Endometrial microvascular endothelial cells (primary cell): Measurements from ENCODE around the gene XRCC2. TPM values are rescaled to one million over a fixed set of nuclear protein-coding genes. Genes with fewer than 3 reads are reported as not detected.
"Not testable (repeated sequence)": the region's sequence is repeated elsewhere in the genome, so short reads cannot be mapped to it uniquely, and the experiment has no call there.

Experiments used
- in situ Hi-C: cut with HindIII; loops from 2 replicates; pipeline ENCODE4 v1.10.0; 2017; ENCODE audit warnings: low sequenced_read_pairs, low pct_unique_long_range_greater_than_20kb; ENCODE audit errors: inconsistent ontology term
- total RNA-seq: library from RNA; depleted of rRNA; stranded (reverse); fragments of >200 nt; gene quantifications from one replicate; pipeline ENCODE4 v1.2.3, GENCODE V29; 2015; ENCODE audit errors: inconsistent ontology term

The XRCC2 gene
- 5.7 TPM for total RNA-seq

GRCh38 chr7:152675759-152676636 lies at the start of gene XRCC2:
Gene XRCC2 (minus strand): TSS chr7:152676141. CDS start chr7:152676079, 62 bp downstream.
- in situ Hi-C loops: no loop called here

- in situ Hi-C loops: no loop called here
These were observed 47.4 kb upstream of the XRCC2 start for GRCh38 chr7:152723364-152723763.

- in situ Hi-C loops: not testable (repeated sequence)
These were observed 36.6 kb upstream of the XRCC2 start for GRCh38 chr7:152712412-152713042.

GRCh38 chr7:152711444-152711944 lies 35.6 kb upstream of the XRCC2 start:
- in situ Hi-C loops: no loop called here

- in situ Hi-C loops: no loop called here
These were observed 34.2 kb upstream of the XRCC2 start for GRCh38 chr7:152710153-152710442.

GRCh38 chr7:152709287-152710152 lies 33.6 kb upstream of the XRCC2 start:
- in situ Hi-C loops: no loop called here

- in situ Hi-C loops: no loop called here
These were observed 28.9 kb upstream of the XRCC2 start for GRCh38 chr7:152704796-152705384.

- in situ Hi-C loops: no loop called here
These were observed 23.1 kb upstream of the XRCC2 start for GRCh38 chr7:152699079-152699478.

- in situ Hi-C loops: not testable (repeated sequence)
These were observed 21.5 kb upstream of the XRCC2 start for GRCh38 chr7:152697268-152697974.

GRCh38 chr7:152692196-152692595 lies 16.3 kb upstream of the XRCC2 start:
- in situ Hi-C loops: not testable (repeated sequence)

GRCh38 chr7:152683297-152683696 lies 7.4 kb upstream of the XRCC2 start:
- in situ Hi-C loops: no loop called here

GRCh38 chr7:152677808-152678670 lies 2.1 kb upstream of the XRCC2 start:
- in situ Hi-C loops: no loop called here

GRCh38 chr7:152674860-152675758 lies 832 bp downstream of the XRCC2 start:
- in situ Hi-C loops: no loop called here

- in situ Hi-C loops: no loop called here
These were observed 2.0 kb downstream of the XRCC2 start for GRCh38 chr7:152673897-152674296.

GRCh38 chr7:152672626-152673025 lies 3.3 kb downstream of the XRCC2 start:
- in situ Hi-C loops: no loop called here

GRCh38 chr7:152669758-152670157 lies 6.2 kb downstream of the XRCC2 start:
- in situ Hi-C loops: no loop called here

GRCh38 chr7:152668975-152669374 lies 7.0 kb downstream of the XRCC2 start:
- in situ Hi-C loops: no loop called here
